HG03565 (cell line): ENCODE data around the gene CRISPLD2.

Source experiments
- ATAC-seq: cut with Tn5 transposase; IDR thresholded peaks from one replicate; pipeline ENCODE4 v1.9.1; 2021; ENCODE audit warnings: mild to moderate bottlenecking, moderate library complexity; ENCODE audit not compliant: unreplicated experiment

Gene CRISPLD2

GRCh38 chr16:84881702-84882521 lies 62.1 kb downstream of the CRISPLD2 start:
- no peak for ATAC-seq

GRCh38 chr16:84883301-84883700 lies 63.5 kb downstream of the CRISPLD2 start:
- no peak for ATAC-seq

- no peak for ATAC-seq
Observed at GRCh38 chr16:84884246-84884595, 64.4 kb downstream of the CRISPLD2 start.

- no peak for ATAC-seq
Observed at GRCh38 chr16:84884596-84885341, 65.0 kb downstream of the CRISPLD2 start.

GRCh38 chr16:84885342-84885910 lies 65.6 kb downstream of the CRISPLD2 start:
- no peak for ATAC-seq

- ATAC-seq, result no peak
Observed at GRCh38 chr16:84886497-84887090, 66.8 kb downstream of the CRISPLD2 start.

GRCh38 chr16:84887207-84887606 lies 67.4 kb downstream of the CRISPLD2 start:
- ATAC-seq, result no peak

GRCh38 chr16:84888450-84888849 lies 68.7 kb downstream of the CRISPLD2 start:
- ATAC-seq, result no peak

- no peak for ATAC-seq
Observed at GRCh38 chr16:84889066-84889465, 69.3 kb downstream of the CRISPLD2 start.

- no peak for ATAC-seq
Observed at GRCh38 chr16:84890427-84890826, 70.6 kb downstream of the CRISPLD2 start.

- ATAC-seq, result no peak
Observed at GRCh38 chr16:84891149-84891795, 71.5 kb downstream of the CRISPLD2 start.

- ATAC-seq, result no peak
Observed at GRCh38 chr16:84892097-84892496, 72.3 kb downstream of the CRISPLD2 start.

- no peak for ATAC-seq
Observed at GRCh38 chr16:84893467-84893848, 73.7 kb downstream of the CRISPLD2 start.

- no peak for ATAC-seq
Observed at GRCh38 chr16:84893849-84894599, 74.2 kb downstream of the CRISPLD2 start.

GRCh38 chr16:84895016-84895415 lies 75.2 kb downstream of the CRISPLD2 start:
- no peak for ATAC-seq

- ATAC-seq, result no peak
Observed at GRCh38 chr16:84896847-84897246, 77.1 kb downstream of the CRISPLD2 start.

GRCh38 chr16:84897911-84898377 lies 78.2 kb downstream of the CRISPLD2 start:
- no peak for ATAC-seq

GRCh38 chr16:84898447-84898846 lies 78.7 kb downstream of the CRISPLD2 start:
- ATAC-seq, result no peak

GRCh38 chr16:84899414-84899813 lies 79.6 kb downstream of the CRISPLD2 start:
- ATAC-seq, result no peak

- no peak for ATAC-seq
Observed at GRCh38 chr16:84905965-84906460, 86.2 kb downstream of the CRISPLD2 start.
